WTC11 (cell line): ENCODE data around the gene AKAP13. TPM values are rescaled to one million over a fixed set of nuclear protein-coding genes. Genes with fewer than 3 reads are reported as not detected.

Experiments
- ATAC-seq: fragments of 200-7000 bp; cut with Tn5 transposase; 2 replicates; pipeline ENCODE4 v1.10.0; 2021; ENCODE audit warnings: mild to moderate bottlenecking, moderate library complexity
- CTCF ChIA-PET: fragments of 300-600 bp; sonication (Branson Sonifier 250); formaldehyde crosslinking; loops from one replicate; lab custom pipeline; 2021; ENCODE audit warnings: antibody characterized with exemption; lab: Charles Lee
- POLR2A ChIA-PET: fragments of 350-600 bp; sonication (Branson Sonifier 250); formaldehyde crosslinking; loops from one replicate; lab custom pipeline; 2021; ENCODE audit warnings: antibody characterized with exemption; lab: Charles Lee
- DNase-seq: peaks from one replicate; pipeline ENCODE4 v3.0.0; 2021; ENCODE audit warnings: low spot score
- H3K27ac Mint-ChIP-seq: 2 replicates; pipeline ENCODE4 v1.8.0; 2021; ENCODE audit warnings: mixed read lengths
- H3K27me3 Mint-ChIP-seq: 2 replicates; pipeline ENCODE4 v1.8.0; 2021; ENCODE audit warnings: low read depth, mild to moderate bottlenecking, moderate library complexity, mixed read lengths
- H3K36me3 Mint-ChIP-seq: 2 replicates; pipeline ENCODE4 v1.8.0; 2021; ENCODE audit warnings: mixed read lengths
- H3K4me1 Mint-ChIP-seq: 2 replicates; pipeline ENCODE4 v1.8.0; 2022; ENCODE audit warnings: mixed read lengths
- H3K4me3 Mint-ChIP-seq: 2 replicates; pipeline ENCODE4 v1.8.0; 2021; ENCODE audit warnings: mild to moderate bottlenecking, moderate library complexity, mixed read lengths
- H3K9me3 Mint-ChIP-seq: 2 replicates; pipeline ENCODE4 v1.8.0; 2021; ENCODE audit warnings: mixed read lengths
- GRHL2 ChIP-seq: fragments of 250-450 bp; sonication (Bioruptor Pico); IDR thresholded peaks from 2 replicates; pipeline ENCODE4 v1.8.0; 2022; ENCODE audit warnings: mild to moderate bottlenecking, moderate library complexity; ENCODE audit not compliant: insufficient replicate concordance, severe bottlenecking
- MXD4 ChIP-seq: fragments of 250-450 bp; sonication (Bioruptor Pico); IDR thresholded peaks from 2 replicates; pipeline ENCODE4 v1.8.0; 2021; ENCODE audit warnings: mild to moderate bottlenecking, moderate library complexity, borderline replicate concordance
- MYBL2 ChIP-seq: sonication (generic); formaldehyde crosslinking; IDR thresholded peaks from 2 replicates; pipeline ENCODE4 v1.8.1; 2023; ENCODE audit warnings: mild to moderate bottlenecking, moderate library complexity, missing genetic modification reagents
- NFYB ChIP-seq: sonication (generic); formaldehyde crosslinking; conservative IDR thresholded peaks from 2 replicates; pipeline ENCODE4 v1.8.0; 2022; ENCODE audit warnings: low read depth, missing genetic modification reagents
- RORB ChIP-seq: fragments of 250-450 bp; sonication (Bioruptor Pico); IDR thresholded peaks from 2 replicates; pipeline ENCODE4 v1.9.0; 2021; ENCODE audit warnings: mild to moderate bottlenecking
- SP1 ChIP-seq: sonication (generic); formaldehyde crosslinking; conservative IDR thresholded peaks from 2 replicates; pipeline ENCODE4 v1.8.1; 2022; ENCODE audit warnings: missing genetic modification reagents
- TP53 ChIP-seq: sonication (generic); formaldehyde crosslinking; IDR thresholded peaks from 2 replicates; pipeline ENCODE4 v1.8.1; 2023; ENCODE audit warnings: mild to moderate bottlenecking, missing genetic modification reagents
- ZBTB21 ChIP-seq: sonication (generic); formaldehyde crosslinking; IDR thresholded peaks from 2 replicates; pipeline ENCODE4 v1.8.1; 2023; ENCODE audit warnings: mild to moderate bottlenecking, missing genetic modification reagents, borderline replicate concordance
- ZNF138 ChIP-seq: sonication (generic); formaldehyde crosslinking; conservative IDR thresholded peaks from 2 replicates; pipeline ENCODE4 v1.8.1; 2022; ENCODE audit warnings: mild to moderate bottlenecking, moderate library complexity, missing genetic modification reagents
- ZNF263 ChIP-seq: sonication (generic); formaldehyde crosslinking; IDR thresholded peaks from 2 replicates; pipeline ENCODE4 v1.8.1; 2022; ENCODE audit warnings: low read depth, mild to moderate bottlenecking, moderate library complexity, missing genetic modification reagents
- total RNA-seq: library from RNA; stranded (reverse); gene quantifications from 3 replicates; pipeline ENCODE4 v1.2.3, GENCODE V29; 2021
- TF ChIP-seq, protein P1 (sequence below): fragments of 250-450 bp; sonication (Bioruptor Pico); IDR thresholded peaks from 2 replicates; pipeline ENCODE4 v2.1.2; 2022; ENCODE audit warnings: mild to moderate bottlenecking, moderate library complexity
- TF ChIP-seq, protein P2 (sequence below): fragments of 200-600 bp; IDR thresholded peaks from 2 replicates; pipeline ENCODE4 v1.8.0; 2022; ENCODE audit warnings: antibody characterized with exemption
- TF ChIP-seq, protein P3 (sequence below): sonication (generic); formaldehyde crosslinking; IDR thresholded peaks from 2 replicates; pipeline ENCODE4 v1.8.0; 2022; ENCODE audit warnings: mild to moderate bottlenecking, missing genetic modification reagents
- TF ChIP-seq, protein P4 (sequence below): fragments of 250-450 bp; sonication (Bioruptor Pico); IDR thresholded peaks from 2 replicates; pipeline ENCODE4 v1.9.0; 2021; ENCODE audit warnings: mild to moderate bottlenecking
- TF ChIP-seq, protein P5 (sequence below): sonication (generic); formaldehyde crosslinking; IDR thresholded peaks from 2 replicates; pipeline ENCODE4 v1.8.1; 2023; ENCODE audit warnings: mild to moderate bottlenecking, missing genetic modification reagents, borderline replicate concordance
- TF ChIP-seq, protein P6 (sequence below): sonication (generic); formaldehyde crosslinking; IDR thresholded peaks from 2 replicates; pipeline ENCODE4 v1.8.0; 2023; ENCODE audit warnings: missing genetic modification reagents
- TF ChIP-seq, protein P7 (sequence below): sonication (generic); formaldehyde crosslinking; conservative IDR thresholded peaks from 2 replicates; pipeline ENCODE4 v1.8.1; 2022; ENCODE audit warnings: mild to moderate bottlenecking, missing genetic modification reagents
- TF ChIP-seq, protein P8 (sequence below): sonication (generic); formaldehyde crosslinking; conservative IDR thresholded peaks from 2 replicates; pipeline ENCODE4 v1.8.1; 2023; ENCODE audit warnings: mild to moderate bottlenecking, low read depth, missing genetic modification reagents, moderate library complexity

AKAP13 gene
- total RNA-seq, 1 experiment from 2014 or later = 50.3 TPM

DNA sequence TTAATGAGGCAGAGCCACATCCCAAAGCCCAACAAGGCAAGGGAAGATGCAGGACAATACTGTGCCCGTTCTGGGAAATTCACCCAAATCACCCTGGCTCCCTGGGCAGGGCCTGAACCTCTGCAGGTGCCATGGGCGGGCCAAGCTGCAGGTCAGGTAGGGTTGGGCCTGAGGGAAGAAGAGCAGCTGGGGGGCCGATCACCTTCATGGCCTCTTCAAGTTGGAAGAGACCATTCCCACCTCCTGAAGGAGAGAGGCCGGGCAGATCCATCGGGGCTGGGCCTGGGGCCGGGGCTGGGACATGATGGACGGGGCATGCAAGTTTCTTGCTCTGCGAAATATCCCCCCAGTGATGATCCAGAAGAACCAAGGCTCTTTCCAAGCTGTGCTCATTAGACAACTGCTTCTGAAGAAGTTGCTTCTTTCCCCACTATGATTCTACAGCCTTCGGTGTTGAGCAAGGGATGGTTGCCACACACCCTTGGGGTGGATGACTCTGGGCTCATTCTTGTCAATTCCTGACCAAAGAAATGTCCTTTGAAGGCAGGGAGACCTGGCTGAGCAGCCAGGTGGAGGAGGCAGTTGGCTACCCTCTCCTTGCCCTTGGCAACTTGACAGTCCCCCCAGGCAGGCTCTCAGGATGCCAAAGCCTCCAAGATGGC is 376.1 kb downstream of the AKAP13 start:
- Mint-ChIP-seq H3K36me3 (peaks cover 23% of the 10 kb centered on the region), H3K4me1 (peaks cover 34% of the 10 kb centered on the region), H3K27ac (no peak overlapping the region), H3K27me3 (no peaks in the 10 kb centered on the region), H3K4me3 (no peak overlapping the region), H3K9me3 (no peaks in the 10 kb centered on the region)
- ChIA-PET POLR2A (no interaction called here), CTCF (no interaction called here)
- TF ChIP-seq, protein P1, sequence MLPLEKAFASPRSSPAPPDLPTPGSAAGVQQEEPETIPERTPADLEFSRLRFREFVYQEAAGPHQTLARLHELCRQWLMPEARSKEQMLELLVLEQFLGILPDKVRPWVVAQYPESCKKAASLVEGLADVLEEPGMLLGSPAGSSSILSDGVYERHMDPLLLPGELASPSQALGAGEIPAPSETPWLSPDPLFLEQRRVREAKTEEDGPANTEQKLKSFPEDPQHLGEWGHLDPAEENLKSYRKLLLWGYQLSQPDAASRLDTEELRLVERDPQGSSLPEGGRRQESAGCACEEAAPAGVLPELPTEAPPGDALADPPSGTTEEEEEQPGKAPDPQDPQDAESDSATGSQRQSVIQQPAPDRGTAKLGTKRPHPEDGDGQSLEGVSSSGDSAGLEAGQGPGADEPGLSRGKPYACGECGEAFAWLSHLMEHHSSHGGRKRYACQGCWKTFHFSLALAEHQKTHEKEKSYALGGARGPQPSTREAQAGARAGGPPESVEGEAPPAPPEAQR = no peak
- no peak for TF ChIP-seq ZNF263 (CRISPR knock-in tag)
- TF ChIP-seq, protein P2, sequence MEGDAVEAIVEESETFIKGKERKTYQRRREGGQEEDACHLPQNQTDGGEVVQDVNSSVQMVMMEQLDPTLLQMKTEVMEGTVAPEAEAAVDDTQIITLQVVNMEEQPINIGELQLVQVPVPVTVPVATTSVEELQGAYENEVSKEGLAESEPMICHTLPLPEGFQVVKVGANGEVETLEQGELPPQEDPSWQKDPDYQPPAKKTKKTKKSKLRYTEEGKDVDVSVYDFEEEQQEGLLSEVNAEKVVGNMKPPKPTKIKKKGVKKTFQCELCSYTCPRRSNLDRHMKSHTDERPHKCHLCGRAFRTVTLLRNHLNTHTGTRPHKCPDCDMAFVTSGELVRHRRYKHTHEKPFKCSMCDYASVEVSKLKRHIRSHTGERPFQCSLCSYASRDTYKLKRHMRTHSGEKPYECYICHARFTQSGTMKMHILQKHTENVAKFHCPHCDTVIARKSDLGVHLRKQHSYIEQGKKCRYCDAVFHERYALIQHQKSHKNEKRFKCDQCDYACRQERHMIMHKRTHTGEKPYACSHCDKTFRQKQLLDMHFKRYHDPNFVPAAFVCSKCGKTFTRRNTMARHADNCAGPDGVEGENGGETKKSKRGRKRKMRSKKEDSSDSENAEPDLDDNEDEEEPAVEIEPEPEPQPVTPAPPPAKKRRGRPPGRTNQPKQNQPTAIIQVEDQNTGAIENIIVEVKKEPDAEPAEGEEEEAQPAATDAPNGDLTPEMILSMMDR = no peak
- TF ChIP-seq, protein P3, sequence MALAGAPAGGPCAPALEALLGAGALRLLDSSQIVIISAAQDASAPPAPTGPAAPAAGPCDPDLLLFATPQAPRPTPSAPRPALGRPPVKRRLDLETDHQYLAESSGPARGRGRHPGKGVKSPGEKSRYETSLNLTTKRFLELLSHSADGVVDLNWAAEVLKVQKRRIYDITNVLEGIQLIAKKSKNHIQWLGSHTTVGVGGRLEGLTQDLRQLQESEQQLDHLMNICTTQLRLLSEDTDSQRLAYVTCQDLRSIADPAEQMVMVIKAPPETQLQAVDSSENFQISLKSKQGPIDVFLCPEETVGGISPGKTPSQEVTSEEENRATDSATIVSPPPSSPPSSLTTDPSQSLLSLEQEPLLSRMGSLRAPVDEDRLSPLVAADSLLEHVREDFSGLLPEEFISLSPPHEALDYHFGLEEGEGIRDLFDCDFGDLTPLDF (CRISPR knock-in tag) = no peak
- TF ChIP-seq TP53 (CRISPR knock-in tag) = no peak
- TF ChIP-seq MXD4 (CRISPR knock-in tag) = no peak
- TF ChIP-seq, protein P4, sequence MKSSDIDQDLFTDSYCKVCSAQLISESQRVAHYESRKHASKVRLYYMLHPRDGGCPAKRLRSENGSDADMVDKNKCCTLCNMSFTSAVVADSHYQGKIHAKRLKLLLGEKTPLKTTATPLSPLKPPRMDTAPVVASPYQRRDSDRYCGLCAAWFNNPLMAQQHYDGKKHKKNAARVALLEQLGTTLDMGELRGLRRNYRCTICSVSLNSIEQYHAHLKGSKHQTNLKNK = no peak
- no peak for TF ChIP-seq MYBL2 (CRISPR knock-in tag)
- TF ChIP-seq, protein P5, sequence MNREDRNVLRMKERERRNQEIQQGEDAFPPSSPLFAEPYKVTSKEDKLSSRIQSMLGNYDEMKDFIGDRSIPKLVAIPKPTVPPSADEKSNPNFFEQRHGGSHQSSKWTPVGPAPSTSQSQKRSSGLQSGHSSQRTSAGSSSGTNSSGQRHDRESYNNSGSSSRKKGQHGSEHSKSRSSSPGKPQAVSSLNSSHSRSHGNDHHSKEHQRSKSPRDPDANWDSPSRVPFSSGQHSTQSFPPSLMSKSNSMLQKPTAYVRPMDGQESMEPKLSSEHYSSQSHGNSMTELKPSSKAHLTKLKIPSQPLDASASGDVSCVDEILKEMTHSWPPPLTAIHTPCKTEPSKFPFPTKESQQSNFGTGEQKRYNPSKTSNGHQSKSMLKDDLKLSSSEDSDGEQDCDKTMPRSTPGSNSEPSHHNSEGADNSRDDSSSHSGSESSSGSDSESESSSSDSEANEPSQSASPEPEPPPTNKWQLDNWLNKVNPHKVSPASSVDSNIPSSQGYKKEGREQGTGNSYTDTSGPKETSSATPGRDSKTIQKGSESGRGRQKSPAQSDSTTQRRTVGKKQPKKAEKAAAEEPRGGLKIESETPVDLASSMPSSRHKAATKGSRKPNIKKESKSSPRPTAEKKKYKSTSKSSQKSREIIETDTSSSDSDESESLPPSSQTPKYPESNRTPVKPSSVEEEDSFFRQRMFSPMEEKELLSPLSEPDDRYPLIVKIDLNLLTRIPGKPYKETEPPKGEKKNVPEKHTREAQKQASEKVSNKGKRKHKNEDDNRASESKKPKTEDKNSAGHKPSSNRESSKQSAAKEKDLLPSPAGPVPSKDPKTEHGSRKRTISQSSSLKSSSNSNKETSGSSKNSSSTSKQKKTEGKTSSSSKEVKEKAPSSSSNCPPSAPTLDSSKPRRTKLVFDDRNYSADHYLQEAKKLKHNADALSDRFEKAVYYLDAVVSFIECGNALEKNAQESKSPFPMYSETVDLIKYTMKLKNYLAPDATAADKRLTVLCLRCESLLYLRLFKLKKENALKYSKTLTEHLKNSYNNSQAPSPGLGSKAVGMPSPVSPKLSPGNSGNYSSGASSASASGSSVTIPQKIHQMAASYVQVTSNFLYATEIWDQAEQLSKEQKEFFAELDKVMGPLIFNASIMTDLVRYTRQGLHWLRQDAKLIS = no peak
- TF ChIP-seq, protein P6, sequence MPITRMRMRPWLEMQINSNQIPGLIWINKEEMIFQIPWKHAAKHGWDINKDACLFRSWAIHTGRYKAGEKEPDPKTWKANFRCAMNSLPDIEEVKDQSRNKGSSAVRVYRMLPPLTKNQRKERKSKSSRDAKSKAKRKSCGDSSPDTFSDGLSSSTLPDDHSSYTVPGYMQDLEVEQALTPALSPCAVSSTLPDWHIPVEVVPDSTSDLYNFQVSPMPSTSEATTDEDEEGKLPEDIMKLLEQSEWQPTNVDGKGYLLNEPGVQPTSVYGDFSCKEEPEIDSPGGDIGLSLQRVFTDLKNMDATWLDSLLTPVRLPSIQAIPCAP (CRISPR knock-in tag) = no peak
- no peak for TF ChIP-seq ZNF138 (CRISPR knock-in tag)
- no peak for ATAC-seq
- DNase-seq = no peak

DNA sequence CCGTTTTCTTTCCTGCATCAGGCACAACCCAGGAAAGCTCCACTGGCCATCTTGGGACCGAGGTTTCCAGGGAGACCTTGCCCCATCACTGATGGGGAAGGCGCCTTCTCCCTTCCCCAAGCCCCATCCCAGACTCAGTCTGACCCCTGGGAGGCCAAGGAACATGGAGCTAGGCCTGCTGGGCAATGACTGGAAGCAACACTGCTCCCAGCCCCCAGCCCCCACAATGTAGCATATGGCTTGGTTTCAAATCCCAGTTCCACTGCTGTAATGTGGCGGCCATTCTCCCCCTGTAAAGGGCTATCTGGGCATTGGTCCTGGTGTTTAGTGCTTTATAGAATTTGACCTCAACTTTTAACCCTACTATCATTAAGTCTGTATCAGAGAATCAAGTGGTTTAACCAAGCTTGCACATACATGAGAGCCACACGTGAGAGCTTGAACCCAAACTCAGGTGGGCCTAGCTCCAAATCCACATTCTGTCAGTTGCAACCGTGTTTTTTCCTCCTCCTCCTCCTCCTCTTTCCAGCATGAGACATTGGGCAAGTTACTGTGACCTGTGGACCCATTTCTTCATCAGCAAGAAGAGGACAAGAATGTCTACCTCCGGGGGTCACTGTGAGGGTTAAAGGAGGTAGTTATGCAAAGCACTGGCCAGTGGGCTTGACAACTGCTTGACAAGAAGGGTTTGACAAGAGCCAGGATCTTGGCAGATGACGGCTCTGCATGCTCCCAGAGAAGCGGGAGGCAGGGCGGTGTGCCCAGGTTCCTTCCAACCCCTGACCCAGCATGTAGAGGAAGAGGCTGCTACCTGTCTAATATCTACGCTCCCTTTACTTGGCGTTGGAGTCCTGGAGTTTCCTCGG is 376.9 kb downstream of the AKAP13 start:
- POLR2A ChIA-PET = no interaction called here
- H3K27me3 Mint-ChIP-seq = no peaks in the 10 kb centered on the region
- H3K27ac Mint-ChIP-seq = no peak overlapping the region
- DNase-seq (no peak), ATAC-seq (no peak)
- H3K9me3 Mint-ChIP-seq = no peaks in the 10 kb centered on the region
- H3K36me3 Mint-ChIP-seq = peaks cover 23% of the 10 kb centered on the region
- H3K4me3 Mint-ChIP-seq = no peak overlapping the region
- CTCF ChIA-PET = no interaction called here
- H3K4me1 Mint-ChIP-seq = peaks cover 29% of the 10 kb centered on the region
- TF ChIP-seq RORB (CRISPR knock-in tag) (no peak), SP1 (CRISPR knock-in tag) (no peak), NFYB (CRISPR knock-in tag) (no peak), ZBTB21 (no peak), GRHL2 (CRISPR knock-in tag) (no peak), ZNF138 (CRISPR knock-in tag) (no peak)
- TF ChIP-seq, protein P7, sequence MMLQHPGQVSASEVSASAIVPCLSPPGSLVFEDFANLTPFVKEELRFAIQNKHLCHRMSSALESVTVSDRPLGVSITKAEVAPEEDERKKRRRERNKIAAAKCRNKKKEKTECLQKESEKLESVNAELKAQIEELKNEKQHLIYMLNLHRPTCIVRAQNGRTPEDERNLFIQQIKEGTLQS (CRISPR knock-in tag) = no peak
- TF ChIP-seq, protein P8, sequence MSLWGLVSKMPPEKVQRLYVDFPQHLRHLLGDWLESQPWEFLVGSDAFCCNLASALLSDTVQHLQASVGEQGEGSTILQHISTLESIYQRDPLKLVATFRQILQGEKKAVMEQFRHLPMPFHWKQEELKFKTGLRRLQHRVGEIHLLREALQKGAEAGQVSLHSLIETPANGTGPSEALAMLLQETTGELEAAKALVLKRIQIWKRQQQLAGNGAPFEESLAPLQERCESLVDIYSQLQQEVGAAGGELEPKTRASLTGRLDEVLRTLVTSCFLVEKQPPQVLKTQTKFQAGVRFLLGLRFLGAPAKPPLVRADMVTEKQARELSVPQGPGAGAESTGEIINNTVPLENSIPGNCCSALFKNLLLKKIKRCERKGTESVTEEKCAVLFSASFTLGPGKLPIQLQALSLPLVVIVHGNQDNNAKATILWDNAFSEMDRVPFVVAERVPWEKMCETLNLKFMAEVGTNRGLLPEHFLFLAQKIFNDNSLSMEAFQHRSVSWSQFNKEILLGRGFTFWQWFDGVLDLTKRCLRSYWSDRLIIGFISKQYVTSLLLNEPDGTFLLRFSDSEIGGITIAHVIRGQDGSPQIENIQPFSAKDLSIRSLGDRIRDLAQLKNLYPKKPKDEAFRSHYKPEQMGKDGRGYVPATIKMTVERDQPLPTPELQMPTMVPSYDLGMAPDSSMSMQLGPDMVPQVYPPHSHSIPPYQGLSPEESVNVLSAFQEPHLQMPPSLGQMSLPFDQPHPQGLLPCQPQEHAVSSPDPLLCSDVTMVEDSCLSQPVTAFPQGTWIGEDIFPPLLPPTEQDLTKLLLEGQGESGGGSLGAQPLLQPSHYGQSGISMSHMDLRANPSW = no peak
- TF ChIP-seq, protein P1 = no peak
